Daoy (cell line): ENCODE measurements around the gene AATK. TPM values are rescaled to one million over a fixed set of nuclear protein-coding genes. Genes with fewer than 3 reads are reported as not detected.

ENCODE experiments used
- DNase-seq: peaks from one replicate; pipeline ENCODE4 v3.0.0-alpha.2; 2015; ENCODE audit warnings: low read depth
- total RNA-seq: library from RNA; depleted of rRNA; stranded (reverse); fragments of >200 nt; shearing (Covaris generic); gene quantifications from 2 replicates; pipeline ENCODE4 v1.2.3, GENCODE V29; 2014; rRNA removed

The AATK gene
- total RNA-seq, 1 experiment from 2014 or later = 0.17 TPM

DNA sequence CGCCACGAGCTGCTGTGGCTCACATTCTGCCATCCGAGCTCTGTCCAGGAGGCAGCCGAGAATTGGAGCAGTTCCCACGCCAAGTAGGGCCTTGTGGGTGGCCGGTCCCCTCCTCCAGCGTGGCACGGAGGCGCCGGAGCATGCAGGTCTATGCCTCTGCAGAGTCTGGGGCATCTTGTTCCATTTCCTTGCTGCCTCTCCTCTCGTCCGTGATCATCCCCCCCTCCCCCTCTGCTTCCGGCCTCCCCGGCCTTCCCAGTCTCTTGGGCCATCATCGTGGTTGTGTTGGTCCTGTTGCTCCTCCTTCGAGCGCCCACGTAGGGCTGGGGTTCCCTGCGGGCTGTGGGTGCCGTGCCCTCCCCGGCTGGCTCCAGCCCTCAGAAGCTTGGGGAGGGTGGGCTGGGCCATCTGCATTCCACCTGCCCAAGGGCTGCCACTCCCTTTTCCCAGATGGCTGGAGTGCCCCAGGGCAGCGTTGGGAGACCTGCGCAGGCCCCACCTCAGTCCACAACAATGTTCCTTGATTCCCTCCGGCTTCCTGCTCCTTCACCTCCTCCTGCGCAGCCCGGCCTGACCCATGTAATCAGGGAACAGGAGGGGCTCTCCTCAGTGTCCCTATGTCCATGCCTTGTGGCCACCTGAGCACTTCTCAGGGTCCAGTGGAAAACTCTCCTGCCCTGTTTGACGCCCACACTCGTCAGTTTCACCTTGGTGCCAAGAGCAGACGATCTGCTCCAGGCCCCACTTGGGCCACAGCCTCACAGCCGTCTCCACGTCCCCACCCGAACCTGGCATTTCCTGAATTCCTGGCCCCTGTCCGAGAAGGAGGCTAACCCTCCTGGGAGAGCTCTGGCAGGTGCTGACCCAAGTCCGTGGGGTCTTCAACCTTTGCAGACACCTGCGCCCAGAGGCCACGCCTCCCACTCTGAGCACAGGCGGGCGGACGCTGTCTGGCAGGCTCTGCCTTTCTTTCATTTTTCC, 94.0 kb downstream of the AATK start:
- no peak for DNase-seq

DNA sequence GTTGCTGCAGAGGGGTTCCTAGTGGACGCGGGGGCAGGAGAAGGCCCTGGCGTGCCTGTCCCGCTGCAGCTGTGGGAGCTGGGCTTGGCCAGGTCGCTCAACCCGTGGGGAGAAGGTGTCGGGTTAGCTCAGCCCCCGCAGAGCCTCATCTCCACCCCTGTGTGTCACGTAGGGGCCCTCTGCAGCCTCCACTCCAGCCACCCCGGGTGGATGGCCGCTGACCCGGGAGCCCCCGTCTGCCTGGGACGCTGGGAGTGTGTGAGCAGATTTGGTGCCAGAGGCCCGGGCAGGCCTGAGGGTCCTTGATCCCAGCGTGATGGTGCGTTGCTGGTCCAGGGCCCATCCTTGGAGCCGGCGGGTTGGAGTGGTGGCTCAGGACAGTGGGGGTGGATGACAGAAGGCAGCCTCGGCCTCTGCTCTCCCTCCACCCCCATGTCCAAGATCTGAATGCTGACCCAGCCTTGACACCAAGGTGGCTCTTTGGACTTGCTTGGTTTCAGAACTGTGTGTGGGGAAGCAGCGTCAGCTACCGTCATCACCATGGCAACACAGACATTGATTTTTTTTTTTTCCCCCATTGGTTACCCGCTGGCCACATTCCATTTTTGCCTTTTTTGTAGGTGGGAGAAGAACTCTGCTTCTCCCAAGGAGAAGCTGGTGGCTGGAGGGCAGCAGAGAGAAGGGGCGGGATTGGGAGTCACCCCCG, 95.3 kb downstream of the AATK start:
- no peak for DNase-seq

DNA sequence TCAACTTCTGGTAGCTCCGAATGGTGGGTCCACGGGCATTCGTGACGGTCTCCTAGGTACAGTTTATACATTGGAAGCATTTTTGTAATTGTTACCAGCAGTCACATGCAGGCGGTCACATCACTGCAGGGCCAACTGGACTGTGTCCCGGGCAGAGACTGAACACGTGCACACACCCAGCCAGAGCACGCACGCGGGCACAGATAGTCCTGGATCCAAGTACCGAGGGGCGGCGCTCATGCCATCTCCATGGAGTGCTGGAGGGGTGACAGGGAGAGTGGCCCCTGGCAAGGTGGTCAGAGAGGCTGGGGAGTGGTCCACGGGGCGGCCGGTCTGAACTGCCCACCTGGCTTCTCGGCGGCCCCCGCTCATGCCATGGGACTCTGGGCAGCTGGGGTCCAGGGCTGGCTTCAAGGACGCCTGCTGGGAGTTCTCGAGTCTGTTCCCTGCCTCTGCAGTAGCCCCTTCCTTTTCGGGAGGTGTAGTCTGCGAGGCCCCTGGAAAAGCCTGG, 96.8 kb downstream of the AATK start:
- DNase-seq = no peak

DNA sequence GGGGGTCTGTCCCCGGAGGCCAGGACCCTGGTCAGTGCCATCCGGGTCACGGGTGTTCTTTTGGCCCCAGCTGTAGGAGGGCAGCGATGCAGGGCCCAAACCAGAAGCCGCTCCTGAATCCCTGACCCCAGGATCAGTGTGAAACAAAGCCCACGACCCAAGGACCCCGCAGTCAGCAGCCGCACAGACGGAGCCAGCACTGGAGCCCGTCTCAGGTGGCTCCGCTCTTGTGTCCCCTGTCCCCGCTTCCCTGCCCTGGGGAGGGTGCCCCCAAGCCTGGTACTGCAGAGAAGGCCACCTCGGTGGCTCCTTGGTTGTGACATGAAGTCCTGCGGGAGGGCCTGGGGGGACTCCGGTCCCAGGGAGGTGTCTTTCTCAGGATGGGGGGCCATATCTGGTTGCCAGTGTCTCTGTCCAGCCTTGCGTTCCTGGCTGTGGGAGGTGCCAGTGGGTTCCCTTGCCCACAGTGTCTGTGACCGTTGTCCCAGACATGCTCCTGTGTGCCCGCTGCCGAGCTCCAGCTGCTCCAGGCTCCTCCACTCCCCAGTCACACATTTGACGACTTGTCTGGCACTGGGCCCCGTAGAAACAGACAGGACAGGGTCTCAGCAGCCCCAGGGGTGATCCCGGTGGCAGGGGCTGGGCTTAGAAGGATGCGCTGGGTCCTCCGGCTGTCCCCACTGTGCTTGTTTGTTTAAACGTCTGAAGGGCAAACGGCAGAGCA, 97.4 kb downstream of the AATK start:
- no peak for DNase-seq

DNA sequence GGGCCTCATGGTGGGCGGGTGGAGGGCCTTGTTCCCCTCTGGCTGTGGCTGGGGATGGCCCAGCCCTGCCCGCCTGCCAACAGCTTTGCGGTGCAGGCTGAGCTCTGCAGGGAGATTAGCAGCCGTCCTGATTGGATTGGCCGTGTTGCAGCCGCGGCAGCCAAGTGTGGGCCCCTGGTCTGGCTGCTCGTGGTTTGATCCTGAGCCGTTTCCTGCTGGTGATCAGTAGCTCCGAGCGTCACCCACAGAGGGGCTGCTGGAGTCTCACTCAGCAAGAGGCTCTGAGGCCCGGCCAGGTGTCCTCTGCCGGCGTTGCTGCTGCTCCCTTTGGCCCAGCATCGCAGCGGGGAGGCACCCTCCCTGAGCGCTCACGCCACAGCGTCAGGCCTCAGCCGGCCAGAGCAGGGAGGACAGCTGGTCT, 98.6 kb downstream of the AATK start:
- no peak for DNase-seq

Other genes starting within 250 kb of the AATK start
- 17.7 and 30.9 TPM in 2 replicates for gene CHMP6, start 174.4 kb downstream of the AATK start, total RNA-seq
- 62.0 and 65.6 TPM in 2 replicates for gene BAIAP2, start 131.1 kb downstream of the AATK start, total RNA-seq
- gene PVALEF, start 714 bp downstream of the AATK start, total RNA-seq = not detected in 2 replicates
- 27.3 and 33.8 TPM in 2 replicates for gene CEP131, start 56.7 kb upstream of the AATK start, total RNA-seq
- 17.0 and 24.2 TPM in 2 replicates for gene TEPSIN, start 72.8 kb upstream of the AATK start, total RNA-seq
- 59.5 and 75.5 TPM in 2 replicates for gene NDUFAF8, start 73.1 kb upstream of the AATK start, total RNA-seq
- gene SLC38A10, start 129.1 kb upstream of the AATK start, total RNA-seq = 52.5 and 60.7 TPM in 2 replicates
- gene BAHCC1, start 229.2 kb upstream of the AATK start, total RNA-seq = 6.8 and 11.0 TPM in 2 replicates